Colonic mucosa (tissue), 4 donors: Measurements from ENCODE around the gene TRIM51. TPM values are rescaled to one million over a fixed set of nuclear protein-coding genes. Genes with fewer than 3 reads are reported as not detected.
"Not testable (repeated sequence)": the region's sequence is repeated elsewhere in the genome, so short reads cannot be mapped to it uniquely, and the experiment has no call there.

Experiments
- DNase-seq: peaks from one replicate; pipeline ENCODE4 v3.0.0-alpha.2; 2020
- H3K27ac ChIP-seq: fragments of 200-600 bp; one replicate; pipeline ENCODE4 v1.8.0; 2021
- H3K27me3 ChIP-seq: fragments of 200-600 bp; one replicate; pipeline ENCODE4 v1.8.0; 2021
- H3K36me3 ChIP-seq: fragments of 200-600 bp; one replicate; pipeline ENCODE4 v1.8.0; 2021
- H3K4me1 ChIP-seq: fragments of 200-600 bp; one replicate; pipeline ENCODE4 v1.8.0; 2021; ENCODE audit warnings: mild to moderate bottlenecking
- H3K4me3 ChIP-seq: fragments of 200-600 bp; one replicate; pipeline ENCODE4 v1.8.0; 2021
- H3K9ac ChIP-seq, 2 donors: one replicate each; pipeline ENCODE4 v1.7.0; 2013; ENCODE audit warnings: control low read depth in 2 of 2, low read depth in 2 of 2, low read length in 2 of 2
- H3K9me3 ChIP-seq: fragments of 200-600 bp; one replicate; pipeline ENCODE4 v1.8.0; 2021
- intact Hi-C: fragments of 100-400 bp; cut with DNase I; formaldehyde crosslinking; loops from one replicate; pipeline ENCODE4 v1.14.1; 2022
- total RNA-seq, 2 donors: library from RNA; stranded (reverse); fragmentation: NEBNext Ultra II Directional in 1 of 2; extraction: Animal tissue kit (Norgen Biotek cat#: 25700) in 1 of 2; gene quantifications; one replicate each; pipeline ENCODE4 v1.2.1, GENCODE V29; 2021
- TF ChIP-seq, protein P1 (sequence below): fragments of 200-600 bp; IDR thresholded peaks from one replicate; pipeline ENCODE4 v1.8.0; 2022; ENCODE audit warnings: antibody characterized with exemption, mild to moderate bottlenecking
- donor health status: healthy.
- donor health status: DM: no; HTN: no; CAD: no.
- donor health status: DM: no; HTN: no; CAD: no.

Gene TRIM51, protein sequence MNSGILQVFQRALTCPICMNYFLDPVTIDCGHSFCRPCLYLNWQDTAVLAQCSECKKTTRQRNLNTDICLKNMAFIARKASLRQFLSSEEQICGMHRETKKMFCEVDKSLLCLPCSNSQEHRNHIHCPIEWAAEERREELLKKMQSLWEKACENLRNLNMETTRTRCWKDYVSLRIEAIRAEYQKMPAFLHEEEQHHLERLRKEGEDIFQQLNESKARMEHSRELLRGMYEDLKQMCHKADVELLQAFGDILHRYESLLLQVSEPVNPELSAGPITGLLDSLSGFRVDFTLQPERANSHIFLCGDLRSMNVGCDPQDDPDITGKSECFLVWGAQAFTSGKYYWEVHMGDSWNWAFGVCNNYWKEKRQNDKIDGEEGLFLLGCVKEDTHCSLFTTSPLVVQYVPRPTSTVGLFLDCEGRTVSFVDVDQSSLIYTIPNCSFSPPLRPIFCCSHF
- not detected for total RNA-seq

DNA sequence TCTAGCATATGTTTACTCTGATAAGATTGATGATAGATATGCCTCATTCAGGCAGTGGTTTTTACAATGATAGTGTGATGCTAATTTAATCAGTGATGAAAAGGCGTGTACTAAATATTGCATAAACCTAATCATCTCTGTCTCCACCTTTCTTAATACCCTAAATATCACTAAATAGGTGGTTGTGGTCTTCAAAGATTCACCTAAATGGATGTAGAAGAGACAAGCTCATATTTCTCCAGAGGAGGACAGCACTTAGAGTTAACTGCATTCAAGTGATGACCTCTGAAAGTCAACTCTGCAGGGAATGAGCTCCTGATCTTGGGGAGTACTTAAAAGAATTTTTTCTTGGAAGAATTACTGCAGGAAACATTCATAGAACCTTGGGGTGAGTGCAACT, at the start of gene TRIM51:
Gene TRIM51 (plus strand): TSS at position 301 of the 400 bp plus-strand sequence. CDS start 2,132 bp downstream, outside the sequence.
- not testable (repeated sequence) for DNase-seq

DNA sequence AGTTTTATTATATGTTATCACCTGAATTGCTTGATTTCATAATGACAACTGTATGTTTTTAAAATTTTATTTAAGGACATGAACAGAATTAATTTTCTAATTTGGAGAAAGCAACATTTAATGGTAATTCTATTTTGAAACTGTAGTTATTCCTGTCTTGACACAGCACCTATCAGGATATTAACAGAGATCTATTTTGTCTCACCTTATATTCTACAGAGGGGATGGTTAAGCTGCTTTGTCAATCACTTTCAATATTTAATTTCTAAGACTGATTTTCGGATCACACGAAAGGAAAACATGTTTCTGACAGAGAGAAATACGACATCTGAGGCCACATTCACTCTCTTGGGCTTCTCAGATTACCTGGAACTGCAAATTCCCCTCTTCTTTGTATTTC, 44.6 kb upstream of the TRIM51 start, which contains the start of gene OR5D16:
Gene OR5D16 (plus strand): TSS at position 301 of the 400 bp plus-strand sequence. CDS start 0 bp downstream, at position 301.
- H3K36me3 ChIP-seq, result no peaks in the 10 kb centered on the region
- no peak within 1 kb of the TSS for H3K4me3 ChIP-seq
- TF ChIP-seq, protein P1, sequence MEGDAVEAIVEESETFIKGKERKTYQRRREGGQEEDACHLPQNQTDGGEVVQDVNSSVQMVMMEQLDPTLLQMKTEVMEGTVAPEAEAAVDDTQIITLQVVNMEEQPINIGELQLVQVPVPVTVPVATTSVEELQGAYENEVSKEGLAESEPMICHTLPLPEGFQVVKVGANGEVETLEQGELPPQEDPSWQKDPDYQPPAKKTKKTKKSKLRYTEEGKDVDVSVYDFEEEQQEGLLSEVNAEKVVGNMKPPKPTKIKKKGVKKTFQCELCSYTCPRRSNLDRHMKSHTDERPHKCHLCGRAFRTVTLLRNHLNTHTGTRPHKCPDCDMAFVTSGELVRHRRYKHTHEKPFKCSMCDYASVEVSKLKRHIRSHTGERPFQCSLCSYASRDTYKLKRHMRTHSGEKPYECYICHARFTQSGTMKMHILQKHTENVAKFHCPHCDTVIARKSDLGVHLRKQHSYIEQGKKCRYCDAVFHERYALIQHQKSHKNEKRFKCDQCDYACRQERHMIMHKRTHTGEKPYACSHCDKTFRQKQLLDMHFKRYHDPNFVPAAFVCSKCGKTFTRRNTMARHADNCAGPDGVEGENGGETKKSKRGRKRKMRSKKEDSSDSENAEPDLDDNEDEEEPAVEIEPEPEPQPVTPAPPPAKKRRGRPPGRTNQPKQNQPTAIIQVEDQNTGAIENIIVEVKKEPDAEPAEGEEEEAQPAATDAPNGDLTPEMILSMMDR, result no peak
- no peak for DNase-seq
- no peaks in the 10 kb centered on the region for H3K4me1 ChIP-seq
- no peak within 1 kb of the TSS for H3K9ac ChIP-seq
- no peaks in the 10 kb centered on the region for H3K27me3 ChIP-seq
- H3K9me3 ChIP-seq, result no peaks in the 10 kb centered on the region
- no peak within 1 kb of the TSS for H3K27ac ChIP-seq
- intact Hi-C loops, result no loop called here

More for the DNA sequence above, at the start of gene TRIM51:
- H3K27ac ChIP-seq, intact Hi-C loops, H3K9me3 ChIP-seq, H3K4me1 ChIP-seq, H3K9ac ChIP-seq, H3K36me3 ChIP-seq, H3K4me3 ChIP-seq, H3K27me3 ChIP-seq: not testable (repeated sequence)

DNA sequence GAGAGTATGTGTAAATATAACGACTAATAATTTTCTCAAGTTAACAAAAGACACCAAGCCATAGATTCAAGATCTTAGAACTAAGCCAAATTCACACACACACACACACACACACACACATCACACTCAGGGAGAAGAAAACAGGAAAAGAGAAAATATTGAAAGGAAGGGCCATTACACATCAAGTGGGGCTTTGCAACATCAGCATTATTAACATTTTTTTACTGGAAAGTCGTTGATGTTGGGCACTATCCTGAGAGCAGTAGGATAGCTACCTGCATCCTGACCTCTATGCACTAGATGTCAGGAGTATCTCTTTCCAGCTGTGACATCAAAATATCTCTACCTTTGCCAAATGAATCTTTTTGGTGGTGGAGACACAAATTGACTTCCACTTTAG, 35.6 kb upstream of the TRIM51 start:
- intact Hi-C loops, result no loop called here

DNA sequence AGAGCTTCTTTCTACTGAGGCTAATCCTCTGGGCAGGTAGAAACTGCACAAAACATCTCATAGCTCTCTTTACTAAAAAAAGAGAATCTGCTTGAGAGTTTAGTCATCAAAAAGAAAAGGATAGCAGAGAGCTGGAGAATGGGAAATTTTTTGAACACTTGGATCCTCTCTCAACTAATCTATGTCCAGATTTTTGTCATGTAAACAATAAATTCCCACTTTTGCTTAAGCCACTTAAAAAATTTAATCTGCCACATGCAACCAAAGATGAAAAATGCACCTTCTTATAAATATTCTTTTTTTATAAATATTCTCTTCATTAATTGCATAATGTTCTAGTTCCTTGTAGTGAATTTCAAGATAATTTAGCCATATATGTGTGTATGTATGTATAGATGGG, 34.1 kb upstream of the TRIM51 start:
- Histone ChIP-seq H3K27ac (no peak overlapping the region), H3K27me3 (no peaks in the 10 kb centered on the region), H3K36me3 (no peaks in the 10 kb centered on the region), H3K4me1 (no peaks in the 10 kb centered on the region), H3K9ac (no peak overlapping the region), H3K4me3 (no peak overlapping the region), H3K9me3 (no peaks in the 10 kb centered on the region)
- intact Hi-C loops, result no loop called here
- DNase-seq, result no peak
- TF ChIP-seq, protein P1, result no peak

More for the DNA sequence above, 35.6 kb upstream of the TRIM51 start:
- no peak overlapping the region for H3K27ac ChIP-seq
- H3K9ac ChIP-seq, result no peak overlapping the region
- TF ChIP-seq, protein P1, result no peak
- no peaks in the 10 kb centered on the region for H3K9me3 ChIP-seq
- no peaks in the 10 kb centered on the region for H3K4me1 ChIP-seq
- no peaks in the 10 kb centered on the region for H3K27me3 ChIP-seq
- no peak for DNase-seq
- H3K4me3 ChIP-seq, result no peak overlapping the region
- H3K36me3 ChIP-seq, result no peaks in the 10 kb centered on the region

DNA sequence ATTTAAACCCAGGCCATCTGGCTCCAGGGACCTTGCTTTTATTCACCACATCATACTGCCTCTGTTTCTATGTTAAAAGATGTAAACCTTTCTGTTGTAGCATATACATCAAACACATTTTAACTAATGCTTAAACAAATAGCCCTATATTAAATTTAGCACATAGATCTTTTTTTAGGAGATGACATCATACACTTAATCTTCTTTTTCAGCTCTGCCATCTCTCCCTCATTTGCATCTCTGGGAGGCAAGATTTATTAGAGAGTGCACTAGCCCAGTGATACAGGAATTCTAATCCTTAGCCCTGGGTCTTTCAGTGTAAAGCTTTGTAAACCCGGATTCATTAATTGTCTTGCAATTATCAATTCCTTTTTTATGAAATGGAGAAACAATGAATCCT, 31.0 kb upstream of the TRIM51 start:
- Histone ChIP-seq H3K9ac (no peak overlapping the region), H3K36me3 (no peaks in the 10 kb centered on the region), H3K27me3 (no peaks in the 10 kb centered on the region), H3K4me1 (no peaks in the 10 kb centered on the region), H3K27ac (no peak overlapping the region), H3K9me3 (no peaks in the 10 kb centered on the region), H3K4me3 (no peak overlapping the region)
- intact Hi-C loops, result no loop called here
- no peak for DNase-seq
- TF ChIP-seq, protein P1, result no peak

DNA sequence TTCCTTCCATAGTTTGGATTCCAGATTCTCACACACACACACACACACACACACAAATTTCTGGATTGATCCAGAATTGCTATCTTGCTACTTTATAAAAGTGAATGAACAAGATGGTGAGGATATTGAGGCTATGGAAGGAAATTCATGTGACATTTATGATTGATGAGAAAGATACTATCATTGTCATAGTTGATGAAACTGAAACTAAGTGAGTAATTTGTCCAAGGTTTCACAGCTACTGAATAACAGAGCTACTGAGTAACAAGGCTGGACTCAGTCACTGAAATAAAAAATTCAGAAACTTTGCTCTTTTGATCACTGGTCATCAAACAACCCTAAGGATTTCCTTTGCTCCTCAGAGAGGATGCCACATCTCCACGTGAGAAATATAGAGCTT, 28.4 kb upstream of the TRIM51 start:
- H3K4me1 ChIP-seq, result no peaks in the 10 kb centered on the region
- H3K27ac ChIP-seq, result no peak overlapping the region
- H3K27me3 ChIP-seq, result no peaks in the 10 kb centered on the region
- no peak for DNase-seq
- no peak overlapping the region for H3K9ac ChIP-seq
- intact Hi-C loops, result no loop called here
- TF ChIP-seq, protein P1, result no peak
- H3K9me3 ChIP-seq, result no peaks in the 10 kb centered on the region
- H3K36me3 ChIP-seq, result no peaks in the 10 kb centered on the region
- H3K4me3 ChIP-seq, result no peak overlapping the region

DNA sequence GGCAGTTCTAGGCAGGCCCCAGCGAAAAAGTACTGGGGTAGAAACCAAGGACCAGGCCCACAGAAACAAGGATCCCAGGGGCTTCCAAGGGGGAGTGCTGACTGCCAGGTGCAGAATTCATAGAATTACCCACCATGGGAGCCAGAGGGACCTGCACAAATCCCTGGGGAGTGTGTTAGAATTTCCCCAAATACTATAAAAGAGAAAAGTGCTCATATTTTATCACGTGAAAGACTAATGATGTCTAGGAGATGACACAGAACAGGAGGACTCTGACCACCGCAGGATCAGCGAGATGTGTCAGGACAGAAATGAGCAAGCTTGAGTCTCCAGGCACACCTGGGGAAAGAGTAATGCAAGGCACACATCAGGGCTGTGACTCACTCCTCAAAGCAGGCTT, 15.7 kb upstream of the TRIM51 start:
- intact Hi-C loops, H3K9ac ChIP-seq: not testable (repeated sequence)

DNA sequence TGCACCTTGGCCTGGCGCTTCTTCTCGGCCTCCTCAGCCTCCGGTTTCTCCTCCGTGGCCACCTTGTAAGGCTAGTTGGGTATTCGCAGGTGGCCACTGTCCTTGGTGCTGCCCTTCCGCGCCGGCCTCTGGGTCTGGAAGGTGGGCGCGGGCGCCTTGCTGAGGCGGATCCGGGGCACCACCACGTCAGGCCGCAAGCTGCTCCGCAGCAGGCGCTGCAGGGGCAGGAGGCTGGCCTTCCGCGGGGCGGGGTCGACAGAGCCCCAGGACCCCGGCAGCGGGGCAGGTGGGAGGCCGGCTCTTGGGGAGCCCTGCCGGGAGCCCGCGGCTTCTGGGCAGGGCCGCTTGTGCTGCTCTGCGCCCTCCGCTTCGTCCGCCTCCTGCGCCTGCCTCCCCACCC, 10.4 kb upstream of the TRIM51 start:
- H3K36me3 ChIP-seq, intact Hi-C loops, H3K27ac ChIP-seq, H3K9ac ChIP-seq, DNase-seq, H3K4me1 ChIP-seq, H3K27me3 ChIP-seq, H3K9me3 ChIP-seq: not testable (repeated sequence)
- peak overlapping the region; percentile 30 for H3K4me3 ChIP-seq

More for the DNA sequence above, 15.7 kb upstream of the TRIM51 start:
- H3K4me3 ChIP-seq, H3K27ac ChIP-seq, DNase-seq, H3K36me3 ChIP-seq, H3K27me3 ChIP-seq, H3K9me3 ChIP-seq, H3K4me1 ChIP-seq: not testable (repeated sequence)
